Measurements from ENCODE around the gene SMTN.

SMTN gene

GRCh38 chr22:31089160-31090100 lies 8.3 kb downstream of the SMTN start:
- Histone ChIP-seq H3K27ac (replicated peaks) (no peak overlapping the region), H3K4me3 (replicated peaks; ENCODE audit: insufficient read depth, low read length) (no peak overlapping the region), H3K27me3 (ENCODE audit: insufficient read depth, poor library complexity, severe bottlenecking) (no peaks in the 10 kb centered on the region)
- peak in 1 of 2 experiments; percentile 46 for DNase-seq (ENCODE audit: low read depth in 1 of 2, low spot score in 1 of 2)
- TF ChIP-seq CTCF (IDR thresholded peaks at IDR 0.05; ENCODE audit: insufficient read depth, low read length): peak; percentile 84
- no peak for TF ChIP-seq REST (IDR thresholded peaks at IDR 0.05; ENCODE audit: insufficient replicate concordance, low read depth)
- TF ChIP-seq POLR2AphosphoS5 (IDR thresholded peaks at IDR 0.05; ENCODE audit: low read depth): no peak
- TF ChIP-seq SPI1 (IDR thresholded peaks at IDR 0.05; ENCODE audit: borderline replicate concordance, low read depth): no peak

- Histone ChIP-seq H3K4me3 (replicated peaks; ENCODE audit: insufficient read depth, low read length) (no peak overlapping the region), H3K27me3 (ENCODE audit: insufficient read depth, poor library complexity, severe bottlenecking) (no peaks in the 10 kb centered on the region), H3K27ac (replicated peaks) (no peak overlapping the region)
- TF ChIP-seq GABPA (IDR thresholded peaks at IDR 0.05; ENCODE audit: low read depth): no peak
- no peak for DNase-seq (ENCODE audit: low read depth in 1 of 2, low spot score in 1 of 2)
Measured at GRCh38 chr22:31090217-31091085, 9.3 kb downstream of the SMTN start.

- no peak for DNase-seq (ENCODE audit: low read depth in 1 of 2, low spot score in 1 of 2)
- Histone ChIP-seq H3K27ac (replicated peaks) (no peak overlapping the region), H3K27me3 (ENCODE audit: insufficient read depth, poor library complexity, severe bottlenecking) (no peaks in the 10 kb centered on the region), H3K4me3 (replicated peaks; ENCODE audit: insufficient read depth, low read length) (no peak overlapping the region)
- TF ChIP-seq POLR2AphosphoS5 (IDR thresholded peaks at IDR 0.05; ENCODE audit: low read depth): no peak
- TF ChIP-seq GABPA (IDR thresholded peaks at IDR 0.05; ENCODE audit: low read depth): no peak
- TF ChIP-seq REST (IDR thresholded peaks at IDR 0.05; ENCODE audit: insufficient replicate concordance, low read depth): no peak
- no peak for TF ChIP-seq SPI1 (IDR thresholded peaks at IDR 0.05; ENCODE audit: borderline replicate concordance, low read depth)
- no peak for TF ChIP-seq CTCF (IDR thresholded peaks at IDR 0.05; ENCODE audit: insufficient read depth, low read length)
Measured at GRCh38 chr22:31091106-31091975, 10.2 kb downstream of the SMTN start.

Data from HL-60 (cell line).